GM19240 (cell line): ENCODE measurements around the gene PRKAB1.
"Not testable (repeated sequence)": the region's sequence is repeated elsewhere in the genome, so short reads cannot be mapped to it uniquely, and the experiment has no call there.

ENCODE experiments used
- DNase-seq: peaks from one replicate; pipeline ENCODE4 v3.0.0; 2011; ENCODE audit warnings: low spot score; ENCODE audit not compliant: insufficient read length

PRKAB1 gene

DNA sequence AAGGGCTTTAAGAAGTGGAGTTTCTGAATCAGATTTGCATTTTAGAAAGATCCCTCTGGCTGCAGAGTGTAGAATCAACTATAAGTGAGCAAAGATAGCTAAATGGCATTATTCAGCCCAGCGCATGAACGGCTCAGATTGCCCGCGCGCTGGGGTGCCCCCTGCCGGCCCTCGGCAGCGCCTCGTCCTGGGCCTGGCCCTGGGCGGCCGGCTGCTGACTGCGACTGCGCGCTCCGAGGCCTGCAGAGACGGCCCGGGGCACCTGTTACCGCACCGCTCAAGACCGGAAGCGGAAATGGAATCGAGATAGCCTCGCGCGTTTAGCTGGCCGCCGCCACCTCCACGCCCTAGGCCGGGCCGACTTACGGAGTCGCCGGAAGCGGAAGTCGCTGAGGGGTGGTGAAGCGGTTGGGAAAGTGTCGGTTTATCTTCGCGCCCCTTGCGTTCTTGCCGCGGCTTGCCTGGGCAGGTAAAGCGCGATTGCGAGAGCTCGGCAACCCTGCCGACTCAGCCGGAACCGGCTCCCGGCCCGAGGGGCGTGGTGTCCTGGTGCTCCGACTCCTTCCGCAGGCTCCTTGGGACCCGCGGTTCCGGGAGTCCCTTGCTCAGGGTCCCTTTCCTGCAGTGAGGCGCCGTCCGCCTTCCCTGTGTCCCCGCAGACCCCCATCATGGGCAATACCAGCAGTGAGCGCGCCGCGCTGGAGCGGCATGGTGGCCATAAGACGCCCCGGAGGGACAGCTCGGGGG is at the start of gene PRKAB1:
Gene PRKAB1, plus strand, starts transcription at position 557 of the 747 bp plus-strand sequence. Its CDS starts 112 bp downstream, at position 669.
- DNase-seq, result peak; percentile 83

GRCh38 chr12:119618328-119618896 is 49.5 kb upstream of the PRKAB1 start:
- DNase-seq, result not testable (repeated sequence)

DNA sequence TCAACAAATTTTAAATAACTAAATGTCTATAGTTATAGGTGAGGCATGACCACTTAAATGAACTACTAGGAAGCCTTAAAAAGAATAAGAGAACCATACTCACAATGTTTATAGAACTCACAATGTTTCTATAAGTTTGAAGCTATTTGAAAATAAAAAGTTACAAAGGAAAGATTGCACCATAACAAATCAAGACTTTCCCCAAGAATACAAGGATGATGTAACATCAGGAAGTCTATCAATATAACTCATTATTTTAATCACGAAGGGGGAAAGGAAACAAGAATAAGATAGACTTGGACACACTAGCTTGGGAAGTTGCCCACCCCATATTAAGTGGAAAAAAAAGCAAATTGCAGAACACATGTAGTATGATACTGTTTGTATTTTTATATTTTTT is 47.4 kb upstream of the PRKAB1 start:
- no peak for DNase-seq

GRCh38 chr12:119621878-119622277 is 46.1 kb upstream of the PRKAB1 start:
- no peak for DNase-seq

- DNase-seq, result no peak
Observed at GRCh38 chr12:119624966-119625365, 43.0 kb upstream of the PRKAB1 start.

- DNase-seq, result no peak
Observed at GRCh38 chr12:119627019-119627643, 40.8 kb upstream of the PRKAB1 start.

- DNase-seq, result no peak
Observed at GRCh38 chr12:119627686-119628085, 40.2 kb upstream of the PRKAB1 start.

DNA sequence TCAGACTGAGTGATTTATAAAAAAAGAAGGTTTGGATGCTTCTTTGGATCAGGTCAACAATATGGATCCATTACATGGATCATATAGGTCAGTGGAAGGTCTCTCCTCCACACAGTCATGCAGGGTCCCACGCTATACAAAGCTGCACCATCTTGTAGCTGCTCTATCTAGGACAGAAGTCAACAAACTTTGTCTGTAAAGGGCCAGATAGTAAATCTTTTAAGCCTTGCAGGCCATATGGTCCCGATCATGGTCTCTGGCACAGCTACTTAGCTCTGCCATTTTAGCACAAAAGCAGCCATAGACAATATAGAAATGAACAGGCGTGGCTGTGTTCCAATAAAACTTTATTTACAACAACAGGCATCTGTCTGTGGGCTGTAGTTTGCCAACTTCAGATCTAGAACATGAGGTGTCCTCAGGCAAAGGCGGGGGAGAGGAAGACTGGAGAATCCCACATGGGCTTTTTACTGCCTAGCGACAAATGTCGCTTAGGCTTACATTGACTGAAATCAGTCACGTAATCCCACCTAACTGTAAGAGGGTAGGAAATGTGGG is 37.6 kb upstream of the PRKAB1 start:
- no peak for DNase-seq

- DNase-seq, result no peak
Observed at GRCh38 chr12:119630962-119631550, 36.9 kb upstream of the PRKAB1 start.

- DNase-seq, result no peak
Observed at GRCh38 chr12:119631930-119632678, 35.8 kb upstream of the PRKAB1 start.

- no peak for DNase-seq
Observed at GRCh38 chr12:119634743-119635142, 33.2 kb upstream of the PRKAB1 start.

DNA sequence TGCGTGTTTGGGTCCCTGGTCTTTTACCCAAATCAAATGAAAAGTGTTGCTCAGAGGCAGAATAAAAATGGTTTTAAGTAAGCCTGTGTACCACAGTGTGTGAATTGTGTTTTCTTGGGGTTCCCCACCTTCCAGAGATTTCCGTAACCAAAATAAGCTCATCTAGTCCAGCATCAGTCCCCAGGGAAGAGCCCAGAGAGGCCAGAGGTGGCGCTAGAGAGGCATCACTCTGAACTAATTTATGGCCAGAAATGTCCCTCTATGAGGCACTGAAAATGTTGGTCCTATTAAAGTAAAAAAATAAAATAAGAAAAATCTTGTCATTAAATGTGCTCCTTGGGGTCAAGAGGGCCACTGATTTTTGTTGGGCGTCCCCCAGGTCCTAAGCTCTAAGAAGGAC is 24.9 kb upstream of the PRKAB1 start:
- no peak for DNase-seq

DNA sequence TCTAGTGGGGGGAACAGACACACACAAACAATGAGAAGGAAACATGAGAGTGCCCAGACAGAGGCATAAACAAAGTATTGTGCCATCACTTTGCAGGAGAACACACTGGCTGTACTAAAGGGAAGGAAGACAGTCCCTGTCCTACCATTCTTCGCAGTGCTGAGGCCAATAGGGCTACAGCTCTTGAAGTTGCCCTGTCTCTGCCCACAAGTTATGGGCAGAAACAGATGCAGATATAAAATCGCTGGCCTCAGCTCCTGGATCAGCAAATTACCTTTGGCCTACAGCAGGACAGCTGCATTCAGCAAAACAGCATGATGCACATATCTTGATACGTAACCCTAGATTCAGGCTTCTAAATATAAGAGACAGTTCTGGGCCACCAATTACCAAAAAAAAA is 23.0 kb upstream of the PRKAB1 start:
- DNase-seq, result no peak

- no peak for DNase-seq
Observed at GRCh38 chr12:119645535-119646059, 22.3 kb upstream of the PRKAB1 start.

DNA sequence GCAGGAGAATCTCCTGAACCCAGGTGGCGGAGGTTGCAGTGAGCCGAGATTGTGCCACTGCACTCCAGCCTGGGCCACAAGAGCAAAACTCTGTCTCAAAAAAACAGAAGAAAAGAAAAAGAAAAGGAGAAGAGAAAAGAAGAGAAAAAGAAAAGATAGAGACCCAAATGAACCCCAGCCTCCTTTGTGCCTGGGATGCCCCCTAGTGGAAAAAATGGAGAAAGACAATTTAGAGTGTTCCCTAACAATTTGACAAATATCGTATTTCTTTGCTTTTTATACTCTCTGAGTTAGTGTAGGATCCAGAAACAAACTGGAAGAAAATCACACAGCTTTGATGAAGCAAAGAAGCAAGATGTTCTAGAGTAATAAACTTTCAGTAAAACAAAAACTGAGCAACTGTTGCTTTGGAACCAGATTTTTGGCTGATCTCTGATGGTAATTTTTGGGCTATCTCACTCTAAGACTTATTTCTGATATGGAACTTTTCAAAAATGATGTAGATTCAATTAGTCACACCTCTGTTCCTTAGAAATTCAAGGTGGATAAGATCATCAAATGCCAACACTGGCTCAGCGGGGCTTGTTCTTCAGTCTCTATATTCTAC is 18.6 kb upstream of the PRKAB1 start:
- no peak for DNase-seq

DNA sequence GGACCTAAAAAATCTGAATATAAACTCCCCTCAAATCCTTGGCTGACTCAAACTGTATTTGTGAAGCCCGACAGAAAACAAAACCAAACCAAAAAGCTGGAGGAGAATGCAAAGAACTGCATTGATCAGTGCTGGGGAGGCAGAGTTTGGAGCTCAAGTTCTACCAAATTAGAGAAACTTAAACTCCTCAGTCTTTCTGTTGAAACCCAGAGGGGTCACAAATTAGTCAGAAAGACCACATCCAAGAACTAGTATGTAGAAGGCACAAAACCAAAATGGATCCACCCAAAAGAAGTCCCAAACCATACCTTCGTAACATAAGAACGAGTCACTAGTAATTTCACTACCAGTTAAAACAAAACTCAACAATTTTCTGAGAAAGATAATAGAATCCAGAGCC is 15.3 kb upstream of the PRKAB1 start:
- no peak for DNase-seq

DNA sequence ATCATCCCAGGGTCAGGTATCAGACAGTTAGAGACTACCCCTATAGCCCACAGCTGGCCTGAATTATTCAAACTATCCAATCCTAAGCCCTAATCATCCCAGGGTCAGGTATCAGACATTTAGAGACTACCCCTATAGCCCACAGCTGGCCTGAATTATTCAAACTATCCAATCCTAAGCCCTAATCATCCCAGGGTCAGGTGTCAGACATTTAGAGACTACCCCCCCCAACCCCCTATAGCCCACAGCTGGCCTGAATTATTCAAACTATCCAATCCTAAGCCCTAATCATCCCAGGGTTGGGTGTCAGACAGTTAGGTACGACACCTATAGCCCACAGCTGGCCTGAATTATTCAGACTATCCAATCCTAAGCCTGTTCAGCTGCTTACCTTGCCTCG is 10.9 kb upstream of the PRKAB1 start:
- DNase-seq, result not testable (repeated sequence)

GRCh38 chr12:119658166-119658565 is 9.8 kb upstream of the PRKAB1 start:
- not testable (repeated sequence) for DNase-seq

- peak; percentile 29 for DNase-seq
Observed at GRCh38 chr12:119659289-119659897, 8.5 kb upstream of the PRKAB1 start.

DNA sequence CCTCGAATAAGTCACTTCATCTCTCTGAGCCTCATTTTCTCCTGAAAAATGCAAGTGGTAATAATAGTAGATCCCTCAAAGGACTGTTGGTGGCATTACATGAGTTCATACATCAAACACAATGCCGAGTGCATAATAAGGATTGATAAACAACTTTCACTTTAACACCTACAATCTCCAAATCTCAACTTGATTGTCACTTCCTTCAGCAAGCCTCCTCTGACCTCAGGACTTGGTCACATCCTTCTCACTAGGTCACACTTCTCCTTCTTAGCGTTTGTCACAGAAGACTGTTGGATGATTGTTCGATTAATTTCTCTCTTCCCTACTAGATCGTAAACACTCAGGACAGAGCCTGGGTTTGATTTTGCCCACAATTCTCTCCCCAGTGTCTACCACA is 7.9 kb upstream of the PRKAB1 start:
- DNase-seq, result no peak
